ENCODE data around the gene CYTH1.

DNA sequence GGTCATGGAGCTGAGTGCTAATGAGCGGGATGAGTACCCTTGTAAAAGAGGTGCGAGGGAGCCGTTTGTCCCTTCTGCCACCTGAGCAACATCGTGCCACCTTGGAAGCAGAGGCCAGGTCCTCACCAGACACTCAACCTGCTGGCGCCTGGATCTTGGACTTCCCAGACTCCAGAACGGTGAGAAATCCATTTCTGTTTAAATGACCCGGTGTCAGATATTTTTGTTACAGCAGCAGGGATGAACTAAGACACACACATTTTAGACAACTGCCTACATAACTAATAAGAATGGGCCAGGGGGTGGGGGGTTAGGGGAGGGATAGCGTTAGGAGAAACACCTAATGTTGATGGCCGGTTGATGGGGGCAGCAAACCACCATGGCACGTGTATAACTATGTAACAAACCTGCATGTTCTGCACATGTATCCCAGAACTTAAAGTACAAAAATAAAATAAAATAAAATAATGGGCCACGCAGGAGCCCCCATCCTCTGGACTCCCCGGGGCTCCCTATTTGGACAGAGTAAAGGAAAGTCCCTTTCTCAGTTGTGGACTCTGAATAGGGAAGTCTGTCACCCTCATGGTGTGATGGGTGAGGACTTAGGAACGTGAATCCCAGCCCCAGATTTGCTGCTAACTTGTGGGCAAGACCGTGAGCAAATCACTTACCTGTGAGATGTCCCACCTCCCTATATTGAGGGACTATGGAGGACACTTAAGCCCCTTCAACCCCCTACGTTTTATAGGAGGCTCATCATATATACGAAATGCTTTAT lies 144.2 kb downstream of the CYTH1 start:
- no peak for TF ChIP-seq POLR2A (IDR thresholded peaks at IDR 0.05)
- TF ChIP-seq, protein P1, sequence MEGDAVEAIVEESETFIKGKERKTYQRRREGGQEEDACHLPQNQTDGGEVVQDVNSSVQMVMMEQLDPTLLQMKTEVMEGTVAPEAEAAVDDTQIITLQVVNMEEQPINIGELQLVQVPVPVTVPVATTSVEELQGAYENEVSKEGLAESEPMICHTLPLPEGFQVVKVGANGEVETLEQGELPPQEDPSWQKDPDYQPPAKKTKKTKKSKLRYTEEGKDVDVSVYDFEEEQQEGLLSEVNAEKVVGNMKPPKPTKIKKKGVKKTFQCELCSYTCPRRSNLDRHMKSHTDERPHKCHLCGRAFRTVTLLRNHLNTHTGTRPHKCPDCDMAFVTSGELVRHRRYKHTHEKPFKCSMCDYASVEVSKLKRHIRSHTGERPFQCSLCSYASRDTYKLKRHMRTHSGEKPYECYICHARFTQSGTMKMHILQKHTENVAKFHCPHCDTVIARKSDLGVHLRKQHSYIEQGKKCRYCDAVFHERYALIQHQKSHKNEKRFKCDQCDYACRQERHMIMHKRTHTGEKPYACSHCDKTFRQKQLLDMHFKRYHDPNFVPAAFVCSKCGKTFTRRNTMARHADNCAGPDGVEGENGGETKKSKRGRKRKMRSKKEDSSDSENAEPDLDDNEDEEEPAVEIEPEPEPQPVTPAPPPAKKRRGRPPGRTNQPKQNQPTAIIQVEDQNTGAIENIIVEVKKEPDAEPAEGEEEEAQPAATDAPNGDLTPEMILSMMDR (IDR thresholded peaks at IDR 0.05) = no peak
